GM23338 (cell line): ENCODE measurements around the gene PRUNE2. TPM values are rescaled to one million over a fixed set of nuclear protein-coding genes. Genes with fewer than 3 reads are reported as not detected.

ENCODE experiments used
- ATAC-seq: fragments of 200-7000 bp; cut with Tn5 transposase; 3 replicates; pipeline ENCODE4 v1.9.1; 2020
- DNase-seq: peaks from one replicate; pipeline ENCODE4 v3.0.0-alpha.2; 2015; ENCODE audit warnings: low spot score
- H2AFZ ChIP-seq: fragments of 200-600 bp; sonication (generic); 2 replicates; pipeline ENCODE4 v1.8.0; 2016; ENCODE audit warnings: antibody characterized with exemption, mild to moderate bottlenecking, moderate library complexity
- H3F3A ChIP-seq: fragments of 200-600 bp; sonication (generic); replicated peaks from 2 replicates; pipeline ENCODE4 v1.8.0; 2017; ENCODE audit warnings: antibody characterized with exemption, mixed run types, low read depth
- H3K27ac ChIP-seq: fragments of 200-600 bp; sonication (generic); 2 replicates; pipeline ENCODE4 v1.6.1; 2016; ENCODE audit warnings: low read depth
- H3K27me3 ChIP-seq: fragments of 200-600 bp; sonication (generic); 2 replicates; pipeline ENCODE4 v1.8.0; 2016; ENCODE audit warnings: mild to moderate bottlenecking, mixed run types, moderate library complexity; ENCODE audit not compliant: insufficient read depth
- H3K36me3 ChIP-seq: fragments of 200-600 bp; sonication (generic); 2 replicates; pipeline ENCODE4 v1.8.0; 2016; ENCODE audit warnings: mild to moderate bottlenecking; ENCODE audit not compliant: insufficient read depth
- H3K4me1 ChIP-seq: fragments of 200-600 bp; sonication (generic); 2 replicates; pipeline ENCODE4 v1.8.0; 2016; ENCODE audit warnings: mild to moderate bottlenecking, moderate library complexity; ENCODE audit not compliant: insufficient read depth
- H3K4me2 ChIP-seq: fragments of 200-600 bp; sonication (generic); 2 replicates; pipeline ENCODE4 v1.7.1; 2017; ENCODE audit warnings: mixed run types
- H3K4me3 ChIP-seq: fragments of 200-600 bp; sonication (generic); 2 replicates; pipeline ENCODE4 v1.6.1; 2016; ENCODE audit warnings: mixed run types
- H3K79me2 ChIP-seq: fragments of 200-600 bp; sonication (generic); replicated peaks from 2 replicates; pipeline ENCODE4 v1.8.0; 2017; ENCODE audit warnings: mild to moderate bottlenecking; ENCODE audit not compliant: insufficient read depth
- H3K9me2 ChIP-seq: fragments of 200-600 bp; sonication (generic); 2 replicates; pipeline ENCODE4 v1.8.0; 2017; ENCODE audit not compliant: insufficient read depth
- H4K20me1 ChIP-seq: fragments of 200-600 bp; sonication (generic); replicated peaks from 2 replicates; pipeline ENCODE4 v1.8.0; 2017; ENCODE audit warnings: mild to moderate bottlenecking; ENCODE audit not compliant: insufficient read depth
- H3K27ac Mint-ChIP-seq: 2 replicates; pipeline ENCODE4 v1.8.0; 2020; ENCODE audit warnings: inconsistent platforms, mild to moderate bottlenecking, moderate library complexity, mixed read lengths
- H3K27me3 Mint-ChIP-seq: 3 replicates; pipeline ENCODE4 v1.8.0; 2022; ENCODE audit warnings: low read depth, mild to moderate bottlenecking, moderate library complexity, mixed read lengths, inconsistent platforms; ENCODE audit not compliant: insufficient read depth, poor library complexity
- H3K36me3 Mint-ChIP-seq: 3 replicates; pipeline ENCODE4 v1.8.0; 2021; ENCODE audit warnings: low read depth, mild to moderate bottlenecking, inconsistent platforms, moderate library complexity, mixed read lengths
- H3K4me1 Mint-ChIP-seq: 3 replicates; pipeline ENCODE4 v1.8.0; 2020; ENCODE audit warnings: mild to moderate bottlenecking, inconsistent platforms, mixed read lengths
- H3K4me3 Mint-ChIP-seq: 3 replicates; pipeline ENCODE4 v1.8.0; 2021; ENCODE audit warnings: moderate library complexity, mild to moderate bottlenecking, inconsistent platforms, mixed read lengths
- H3K9me3 Mint-ChIP-seq: 3 replicates; pipeline ENCODE4 v1.8.0; 2020; ENCODE audit warnings: moderate library complexity, mild to moderate bottlenecking, inconsistent platforms, mixed read lengths
- CREB1 ChIP-seq: fragments of 250-450 bp; sonication (Bioruptor Pico); IDR thresholded peaks from 2 replicates; pipeline ENCODE4 v1.5.0; 2020; ENCODE audit warnings: low read depth, mild to moderate bottlenecking, moderate library complexity
- EZH2 ChIP-seq: fragments of 200-600 bp; sonication (generic); IDR thresholded peaks from one replicate; pipeline ENCODE4 v1.8.0; 2017; ENCODE audit warnings: antibody characterized with exemption, mild to moderate bottlenecking, low read depth; ENCODE audit not compliant: unreplicated experiment
- EZH2phosphoT487 ChIP-seq: fragments of 200-600 bp; sonication (generic); IDR thresholded peaks from one replicate; pipeline ENCODE4 v1.8.1; 2018; ENCODE audit warnings: antibody characterized with exemption; ENCODE audit not compliant: unreplicated experiment
- JUNB ChIP-seq: IDR thresholded peaks from one replicate; pipeline ENCODE4 v1.6.1; 2016; ENCODE audit warnings: antibody characterized with exemption; ENCODE audit not compliant: unreplicated experiment
- POLR2AphosphoS5 ChIP-seq: IDR thresholded peaks from 2 replicates; pipeline ENCODE4 v1.6.1; 2016; ENCODE audit warnings: antibody characterized with exemption, low read depth
- STAT1 ChIP-seq: IDR thresholded peaks from one replicate; pipeline ENCODE4 v1.6.1; 2016; ENCODE audit warnings: antibody characterized with exemption; ENCODE audit not compliant: unreplicated experiment
- polyA plus RNA-seq: library from polyadenylated mRNA; unstranded; fragments of >200 nt; fragmentation: Nextera tagmentation; extraction: Ambion mirVana; gene quantifications from 2 replicates; pipeline ENCODE4 v1.2.1, GENCODE V29; 2016
- total RNA-seq: library from RNA; depleted of rRNA; stranded (reverse); fragments of >200 nt; shearing (Covaris generic); gene quantifications from 2 replicates; pipeline ENCODE4 v1.2.3, GENCODE V29; 2014
- TF ChIP-seq, protein P1 (sequence below), 2 experiments: fragments of 200-600 bp in 1 of 2; sonication (generic) in 1 of 2; conservative IDR thresholded peaks; 2 replicates each; pipeline versions ENCODE4 v1.5.1 to v1.6.1; 2016 to 2017; ENCODE audit warnings: antibody characterized with exemption in 2 of 2, low read depth in 2 of 2, mild to moderate bottlenecking in 2 of 2, moderate library complexity in 1 of 2
- TF ChIP-seq, protein P2 (sequence below): fragments of 250-450 bp; sonication (Bioruptor Pico); IDR thresholded peaks from 2 replicates; pipeline ENCODE4 v1.5.0; 2020; ENCODE audit warnings: mild to moderate bottlenecking, moderate library complexity
- TF ChIP-seq, protein P3 (sequence below): IDR thresholded peaks from 2 replicates; pipeline ENCODE4 v1.6.1; 2016; ENCODE audit warnings: antibody characterized with exemption

The PRUNE2 gene
- total and polyA plus RNA-seq, 2 experiments from 2014 or later = 10.6 to 26.5 TPM

DNA sequence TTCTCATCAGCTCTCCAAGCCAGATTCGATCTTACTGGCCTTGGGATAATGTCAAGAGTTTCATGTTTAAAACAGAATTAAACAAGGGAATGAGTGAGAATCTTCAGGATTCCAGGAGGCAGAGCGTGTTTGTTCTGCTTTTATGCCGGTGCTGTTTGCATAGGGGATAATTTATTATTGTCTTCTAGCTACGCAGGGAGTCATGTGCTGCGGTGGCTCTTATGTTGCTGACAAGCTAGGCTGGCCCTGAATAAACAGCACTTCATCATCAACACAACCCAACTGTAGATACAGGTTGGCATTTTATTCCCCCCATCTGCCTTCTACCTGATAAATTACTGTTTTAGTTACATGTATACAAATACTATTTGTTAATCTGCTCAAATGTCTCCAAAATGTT, 188.7 kb downstream of the PRUNE2 start:
- no peak for ATAC-seq
- Histone ChIP-seq H3F3A (no peaks in the 10 kb centered on the region), H3K4me3 (no peak overlapping the region), H3K79me2 (no peaks in the 10 kb centered on the region), H3K4me1 (peaks cover 8% of the 10 kb centered on the region; the same call in 1 of the 2 replicates), H3K36me3 (no peaks in the 10 kb centered on the region), H3K27me3 (no peaks in the 10 kb centered on the region), H3K4me2 (no peak overlapping the region), H4K20me1 (no peaks in the 10 kb centered on the region), H2AFZ (no peak overlapping the region), H3K27ac (no peak overlapping the region; the same call in 1 of the 2 replicates), H3K9me2 (no peaks in the 10 kb centered on the region)
- Mint-ChIP-seq H3K9me3 (no peaks in the 10 kb centered on the region), H3K36me3 (no peaks in the 10 kb centered on the region), H3K4me3 (no peak overlapping the region), H3K27ac (no peak overlapping the region), H3K27me3 (no peaks in the 10 kb centered on the region), H3K4me1 (peaks cover 15% of the 10 kb centered on the region)
- no peak for DNase-seq
- TF ChIP-seq, protein P1, sequence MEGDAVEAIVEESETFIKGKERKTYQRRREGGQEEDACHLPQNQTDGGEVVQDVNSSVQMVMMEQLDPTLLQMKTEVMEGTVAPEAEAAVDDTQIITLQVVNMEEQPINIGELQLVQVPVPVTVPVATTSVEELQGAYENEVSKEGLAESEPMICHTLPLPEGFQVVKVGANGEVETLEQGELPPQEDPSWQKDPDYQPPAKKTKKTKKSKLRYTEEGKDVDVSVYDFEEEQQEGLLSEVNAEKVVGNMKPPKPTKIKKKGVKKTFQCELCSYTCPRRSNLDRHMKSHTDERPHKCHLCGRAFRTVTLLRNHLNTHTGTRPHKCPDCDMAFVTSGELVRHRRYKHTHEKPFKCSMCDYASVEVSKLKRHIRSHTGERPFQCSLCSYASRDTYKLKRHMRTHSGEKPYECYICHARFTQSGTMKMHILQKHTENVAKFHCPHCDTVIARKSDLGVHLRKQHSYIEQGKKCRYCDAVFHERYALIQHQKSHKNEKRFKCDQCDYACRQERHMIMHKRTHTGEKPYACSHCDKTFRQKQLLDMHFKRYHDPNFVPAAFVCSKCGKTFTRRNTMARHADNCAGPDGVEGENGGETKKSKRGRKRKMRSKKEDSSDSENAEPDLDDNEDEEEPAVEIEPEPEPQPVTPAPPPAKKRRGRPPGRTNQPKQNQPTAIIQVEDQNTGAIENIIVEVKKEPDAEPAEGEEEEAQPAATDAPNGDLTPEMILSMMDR (conservative IDR thresholded peaks at IDR 0.05; ENCODE audit: low read depth in 2 of 2) = no peak
- TF ChIP-seq POLR2AphosphoS5 (no peak), STAT1 (no peak), EZH2phosphoT487 (no peak), CREB1 (CRISPR knock-in tag) (no peak), JUNB (no peak), EZH2 (no peak)
- TF ChIP-seq, protein P2, sequence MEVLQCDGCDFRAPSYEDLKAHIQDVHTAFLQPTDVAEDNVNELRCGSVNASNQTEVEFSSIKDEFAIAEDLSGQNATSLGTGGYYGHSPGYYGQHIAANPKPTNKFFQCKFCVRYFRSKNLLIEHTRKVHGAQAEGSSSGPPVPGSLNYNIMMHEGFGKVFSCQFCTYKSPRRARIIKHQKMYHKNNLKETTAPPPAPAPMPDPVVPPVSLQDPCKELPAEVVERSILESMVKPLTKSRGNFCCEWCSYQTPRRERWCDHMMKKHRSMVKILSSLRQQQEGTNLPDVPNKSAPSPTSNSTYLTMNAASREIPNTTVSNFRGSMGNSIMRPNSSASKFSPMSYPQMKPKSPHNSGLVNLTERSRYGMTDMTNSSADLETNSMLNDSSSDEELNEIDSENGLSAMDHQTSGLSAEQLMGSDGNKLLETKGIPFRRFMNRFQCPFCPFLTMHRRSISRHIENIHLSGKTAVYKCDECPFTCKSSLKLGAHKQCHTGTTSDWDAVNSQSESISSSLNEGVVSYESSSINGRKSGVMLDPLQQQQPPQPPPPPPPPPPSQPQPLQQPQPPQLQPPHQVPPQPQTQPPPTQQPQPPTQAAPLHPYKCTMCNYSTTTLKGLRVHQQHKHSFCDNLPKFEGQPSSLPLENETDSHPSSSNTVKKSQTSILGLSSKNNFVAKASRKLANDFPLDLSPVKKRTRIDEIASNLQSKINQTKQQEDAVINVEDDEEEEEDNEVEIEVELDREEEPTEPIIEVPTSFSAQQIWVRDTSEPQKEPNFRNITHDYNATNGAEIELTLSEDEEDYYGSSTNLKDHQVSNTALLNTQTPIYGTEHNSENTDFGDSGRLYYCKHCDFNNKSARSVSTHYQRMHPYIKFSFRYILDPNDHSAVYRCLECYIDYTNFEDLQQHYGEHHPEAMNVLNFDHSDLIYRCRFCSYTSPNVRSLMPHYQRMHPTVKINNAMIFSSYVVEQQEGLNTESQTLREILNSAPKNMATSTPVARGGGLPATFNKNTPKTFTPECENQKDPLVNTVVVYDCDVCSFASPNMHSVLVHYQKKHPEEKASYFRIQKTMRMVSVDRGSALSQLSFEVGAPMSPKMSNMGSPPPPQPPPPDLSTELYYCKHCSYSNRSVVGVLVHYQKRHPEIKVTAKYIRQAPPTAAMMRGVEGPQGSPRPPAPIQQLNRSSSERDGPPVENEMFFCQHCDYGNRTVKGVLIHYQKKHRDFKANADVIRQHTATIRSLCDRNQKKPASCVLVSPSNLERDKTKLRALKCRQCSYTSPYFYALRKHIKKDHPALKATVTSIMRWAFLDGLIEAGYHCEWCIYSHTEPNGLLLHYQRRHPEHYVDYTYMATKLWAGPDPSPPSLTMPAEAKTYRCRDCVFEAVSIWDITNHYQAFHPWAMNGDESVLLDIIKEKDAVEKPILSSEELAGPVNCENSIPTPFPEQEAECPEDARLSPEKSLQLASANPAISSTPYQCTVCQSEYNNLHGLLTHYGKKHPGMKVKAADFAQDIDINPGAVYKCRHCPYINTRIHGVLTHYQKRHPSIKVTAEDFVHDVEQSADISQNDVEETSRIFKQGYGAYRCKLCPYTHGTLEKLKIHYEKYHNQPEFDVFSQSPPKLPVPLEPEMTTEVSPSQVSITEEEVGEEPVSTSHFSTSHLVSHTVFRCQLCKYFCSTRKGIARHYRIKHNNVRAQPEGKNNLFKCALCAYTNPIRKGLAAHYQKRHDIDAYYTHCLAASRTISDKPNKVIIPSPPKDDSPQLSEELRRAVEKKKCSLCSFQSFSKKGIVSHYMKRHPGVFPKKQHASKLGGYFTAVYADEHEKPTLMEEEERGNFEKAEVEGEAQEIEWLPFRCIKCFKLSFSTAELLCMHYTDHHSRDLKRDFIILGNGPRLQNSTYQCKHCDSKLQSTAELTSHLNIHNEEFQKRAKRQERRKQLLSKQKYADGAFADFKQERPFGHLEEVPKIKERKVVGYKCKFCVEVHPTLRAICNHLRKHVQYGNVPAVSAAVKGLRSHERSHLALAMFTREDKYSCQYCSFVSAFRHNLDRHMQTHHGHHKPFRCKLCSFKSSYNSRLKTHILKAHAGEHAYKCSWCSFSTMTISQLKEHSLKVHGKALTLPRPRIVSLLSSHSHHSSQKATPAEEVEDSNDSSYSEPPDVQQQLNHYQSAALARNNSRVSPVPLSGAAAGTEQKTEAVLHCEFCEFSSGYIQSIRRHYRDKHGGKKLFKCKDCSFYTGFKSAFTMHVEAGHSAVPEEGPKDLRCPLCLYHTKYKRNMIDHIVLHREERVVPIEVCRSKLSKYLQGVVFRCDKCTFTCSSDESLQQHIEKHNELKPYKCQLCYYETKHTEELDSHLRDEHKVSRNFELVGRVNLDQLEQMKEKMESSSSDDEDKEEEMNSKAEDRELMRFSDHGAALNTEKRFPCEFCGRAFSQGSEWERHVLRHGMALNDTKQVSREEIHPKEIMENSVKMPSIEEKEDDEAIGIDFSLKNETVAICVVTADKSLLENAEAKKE (CRISPR knock-in tag) = no peak
- TF ChIP-seq, protein P3, sequence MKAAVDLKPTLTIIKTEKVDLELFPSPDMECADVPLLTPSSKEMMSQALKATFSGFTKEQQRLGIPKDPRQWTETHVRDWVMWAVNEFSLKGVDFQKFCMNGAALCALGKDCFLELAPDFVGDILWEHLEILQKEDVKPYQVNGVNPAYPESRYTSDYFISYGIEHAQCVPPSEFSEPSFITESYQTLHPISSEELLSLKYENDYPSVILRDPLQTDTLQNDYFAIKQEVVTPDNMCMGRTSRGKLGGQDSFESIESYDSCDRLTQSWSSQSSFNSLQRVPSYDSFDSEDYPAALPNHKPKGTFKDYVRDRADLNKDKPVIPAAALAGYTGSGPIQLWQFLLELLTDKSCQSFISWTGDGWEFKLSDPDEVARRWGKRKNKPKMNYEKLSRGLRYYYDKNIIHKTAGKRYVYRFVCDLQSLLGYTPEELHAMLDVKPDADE = no peak
